Stimulated activated naive CD8-positive, alpha-beta T cell treated with anti-CD3 and anti-CD28 coated beads, Interleukin-15, Interleukin-2, amounts not matched to agents 100 U/mL and 50 U/mL, for 24 hours (primary cell): Measurements from ENCODE around the gene ABHD16A.

Experiments
- ATAC-seq: fragments of 150-1000 bp; cut with Tn5 transposase; one replicate; pipeline ENCODE4 v1.10.0; 2021
- DNase-seq: peaks from one replicate; pipeline ENCODE4 v3.0.0; 2021

Gene ABHD16A

GRCh38 chr6:31730631-31731086 is 27.5 kb upstream of the ABHD16A start:
- no peak for DNase-seq
- ATAC-seq = no peak

DNA sequence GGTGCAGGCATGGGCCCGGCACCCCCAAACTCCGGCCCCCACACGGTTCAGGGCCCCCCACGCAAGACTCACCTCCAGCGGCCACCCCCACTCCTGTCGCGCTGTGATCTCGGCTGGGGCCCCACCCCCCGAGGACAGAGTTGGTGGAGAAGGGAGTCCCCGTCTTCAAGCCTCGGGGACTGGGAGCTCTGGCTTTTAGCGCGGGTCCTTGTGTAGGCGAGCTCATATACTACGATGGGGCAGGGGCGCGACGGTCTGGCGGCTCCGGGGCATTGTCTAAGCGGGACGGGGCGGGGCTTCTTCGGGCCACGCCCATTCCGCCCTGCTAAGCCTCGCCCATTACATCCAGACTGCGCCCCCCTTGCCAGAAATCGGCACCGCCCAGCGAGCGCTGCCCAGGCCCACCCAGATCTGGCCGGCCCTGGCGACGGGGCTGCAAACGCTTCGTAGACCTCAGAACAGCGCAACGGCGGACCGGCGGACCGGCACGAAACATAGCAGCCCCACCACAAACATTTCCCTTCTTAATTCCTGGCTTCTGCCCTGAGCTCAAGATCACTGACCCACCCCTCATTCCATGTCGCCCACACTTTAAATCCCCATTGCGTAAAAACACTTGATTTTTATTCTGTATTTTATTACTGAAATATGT is 27.0 kb upstream of the ABHD16A start:
- ATAC-seq (peak; percentile 60), DNase-seq (peak; percentile 82)

DNA sequence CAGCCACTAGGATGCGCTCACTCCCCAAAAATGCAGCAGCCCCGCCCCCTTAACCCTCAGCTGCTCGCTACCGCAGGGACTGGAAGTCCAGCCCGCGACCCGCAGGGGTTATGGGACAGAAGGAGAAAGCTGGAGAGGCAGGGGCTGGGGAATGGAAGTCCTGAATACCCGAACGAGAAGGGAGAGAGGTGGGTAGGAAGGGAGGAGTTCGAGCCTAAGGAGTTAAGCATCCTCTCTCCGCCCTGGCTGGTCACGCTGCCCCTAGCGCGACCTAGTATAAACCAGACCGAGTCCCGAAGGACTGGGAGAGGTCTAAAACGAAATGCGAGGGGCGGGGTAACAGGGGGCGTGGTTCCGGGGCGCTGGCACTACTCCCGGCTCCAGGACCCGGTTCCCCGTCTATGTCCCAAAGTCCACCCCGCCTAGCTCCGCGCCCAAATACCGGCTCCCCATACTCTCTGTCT is 26.4 kb upstream of the ABHD16A start:
- ATAC-seq = peak; percentile 61

DNA sequence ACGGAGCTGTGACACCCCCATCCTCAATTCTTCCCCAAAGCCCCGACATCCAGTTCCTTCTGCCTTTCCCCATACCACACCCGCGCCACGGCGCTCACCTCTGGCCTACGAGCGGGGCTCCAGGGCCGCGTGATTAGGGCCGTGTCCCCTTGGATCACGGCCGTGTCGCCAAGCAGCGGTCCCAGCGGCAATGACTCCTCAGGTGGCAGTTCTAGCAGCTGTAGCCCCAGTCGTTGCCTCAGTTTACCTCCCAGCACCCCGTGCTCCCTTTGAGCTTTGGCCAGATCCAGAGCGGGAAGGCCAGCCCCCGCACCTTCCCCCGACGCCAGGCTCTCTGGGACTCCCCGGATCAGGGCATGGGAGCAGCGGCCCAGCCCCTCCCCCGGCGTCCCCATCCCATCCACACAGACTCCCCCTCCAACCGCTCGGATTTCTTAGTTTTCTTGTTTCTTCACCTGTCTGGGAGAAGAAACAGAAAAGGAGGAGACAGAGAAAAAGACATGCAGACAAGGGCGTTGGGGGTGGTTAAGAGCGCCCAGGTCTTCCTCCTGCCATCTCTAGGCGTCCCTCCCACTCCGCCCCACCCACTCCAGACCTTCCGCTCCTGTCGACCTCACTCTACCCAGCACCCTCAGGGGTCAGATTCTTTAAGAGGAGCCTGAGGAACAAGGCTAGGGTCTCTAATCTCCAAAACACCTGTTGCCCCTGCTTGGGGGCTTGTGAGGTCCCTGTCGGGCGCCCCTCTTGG is 25.8 kb upstream of the ABHD16A start, which contains the start of gene DDAH2:
DDAH2 (minus strand) TSS at position 533 of the 748 bp plus-strand sequence; CDS start at position 395, 138 bp downstream.
- ATAC-seq = no peak

More for the DNA sequence above, 26.4 kb upstream of the ABHD16A start:
- peak; percentile 85 for DNase-seq

DNA sequence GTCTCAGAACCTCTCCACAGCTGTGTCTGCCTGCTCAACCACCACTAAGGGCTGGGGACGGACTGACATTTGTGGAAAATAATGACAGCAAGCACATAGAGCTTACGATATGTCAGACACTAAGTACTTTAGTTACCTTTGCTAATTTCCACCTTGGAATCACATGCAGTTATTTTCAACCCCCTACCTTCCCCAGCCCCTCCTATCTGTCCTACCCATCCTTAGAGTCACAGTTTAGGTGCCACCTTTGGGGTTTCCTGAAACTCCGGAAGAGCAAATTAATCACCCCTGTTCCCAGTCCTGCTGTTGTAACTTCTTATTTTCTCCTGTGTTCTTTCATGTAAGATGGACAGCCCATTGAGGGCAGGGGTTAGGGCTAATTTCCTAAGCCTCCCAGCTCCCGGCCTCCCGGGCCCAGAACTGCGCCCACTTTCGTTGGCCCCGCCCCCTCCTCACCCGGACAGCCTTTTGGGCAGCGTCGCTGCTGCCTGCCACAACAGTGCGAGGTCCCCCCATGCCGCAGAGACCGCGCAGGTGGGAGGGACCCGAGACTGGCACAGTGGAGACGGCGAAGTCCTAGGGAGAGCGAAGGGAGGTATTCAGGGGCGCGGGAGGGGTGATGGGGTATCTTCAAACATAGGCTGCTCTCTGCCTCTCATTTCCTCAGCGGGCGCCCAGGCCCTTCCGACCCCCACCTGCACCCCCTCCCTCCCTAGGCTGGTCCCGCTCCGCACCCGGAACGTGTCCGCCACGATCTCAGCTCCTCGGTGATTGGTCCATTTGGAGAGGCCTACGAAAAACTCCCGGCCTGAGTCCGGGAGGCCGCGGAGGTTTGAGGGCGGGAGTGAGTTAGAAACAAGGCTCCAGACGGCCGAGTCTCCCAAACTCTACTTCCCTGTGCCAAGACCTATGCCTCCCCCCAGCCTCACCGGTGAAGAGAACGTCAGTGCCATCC is 24.9 kb upstream of the ABHD16A start:
- DNase-seq (no peak), ATAC-seq (no peak)

More for the DNA sequence above, 25.8 kb upstream of the ABHD16A start, which contains the start of gene DDAH2:
- DNase-seq = no peak

DNA sequence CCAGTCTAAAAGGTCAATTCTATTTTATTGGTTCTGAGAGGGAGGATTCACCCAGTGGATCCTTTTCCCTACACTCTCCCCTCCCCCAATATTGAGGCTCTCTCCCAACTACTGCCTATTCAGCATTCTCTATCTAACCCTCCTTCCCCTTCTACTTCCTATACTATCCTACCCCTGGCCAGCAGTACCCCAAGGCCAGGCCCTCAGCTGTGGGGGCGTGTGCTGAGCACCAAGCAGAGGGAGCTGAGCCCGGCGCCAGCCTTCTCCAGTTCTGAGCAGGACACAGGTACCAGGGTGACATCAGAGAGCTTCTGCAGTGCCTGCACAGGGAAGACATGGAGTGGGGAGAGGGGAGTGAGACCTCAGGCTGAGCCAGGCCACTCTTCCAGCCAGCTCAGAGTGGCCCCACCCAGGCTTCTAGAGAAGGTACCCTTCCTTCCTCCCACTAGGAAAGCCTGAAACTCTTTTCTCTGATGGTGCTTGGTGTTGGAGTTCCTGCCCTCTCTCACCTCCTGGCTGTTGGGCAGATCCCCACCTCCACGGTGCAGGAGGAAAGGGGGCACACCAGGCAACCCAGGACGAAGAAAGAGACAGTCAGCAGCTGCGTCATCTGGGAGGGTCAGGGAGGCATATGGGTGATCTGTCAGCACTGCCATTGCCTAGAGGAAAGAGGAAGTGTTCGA is 24.1 kb upstream of the ABHD16A start:
- ATAC-seq (peak; percentile 51), DNase-seq (peak; percentile 45)

GRCh38 chr6:31725502-31726350 is 22.6 kb upstream of the ABHD16A start:
- ATAC-seq (no peak), DNase-seq (no peak)

- ATAC-seq = no peak
- no peak for DNase-seq
These were observed 21.0 kb upstream of the ABHD16A start for GRCh38 chr6:31723980-31724691.

DNA sequence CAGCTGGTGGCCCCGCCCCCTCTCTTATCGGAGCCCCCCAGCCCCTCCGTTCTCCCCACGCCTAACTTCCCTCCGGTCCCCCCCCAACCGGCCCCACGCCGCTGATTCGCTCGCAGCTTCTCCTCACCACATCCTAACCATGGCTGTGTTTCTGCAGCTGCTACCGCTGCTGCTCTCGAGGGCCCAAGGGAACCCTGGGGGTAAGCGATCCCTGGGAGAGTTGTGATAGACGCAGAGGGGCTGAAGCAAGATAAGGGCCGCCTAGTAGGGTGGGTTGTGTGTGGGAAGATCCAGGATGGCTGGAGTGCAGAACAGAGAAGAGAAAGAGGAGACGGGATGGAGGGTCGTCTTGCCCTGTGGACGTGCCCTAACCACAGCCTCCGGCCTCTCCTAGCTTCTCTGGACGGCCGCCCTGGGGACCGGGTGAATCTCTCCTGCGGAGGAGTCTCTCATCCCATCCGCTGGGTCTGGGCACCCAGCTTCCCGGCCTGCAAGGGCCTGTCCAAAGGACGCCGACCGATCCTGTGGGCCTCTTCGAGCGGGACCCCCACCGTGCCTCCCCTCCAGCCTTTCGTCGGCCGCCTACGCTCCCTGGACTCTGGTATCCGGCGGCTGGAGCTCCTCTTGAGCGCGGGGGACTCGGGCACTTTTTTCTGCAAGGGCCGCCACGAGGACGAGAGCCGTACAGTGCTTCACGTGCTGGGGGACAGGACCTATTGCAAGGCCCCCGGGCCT is 20.3 kb upstream of the ABHD16A start, which contains the start of gene MPIG6B:
MPIG6B (plus strand) TSS at position 129 of the 735 bp plus-strand sequence; CDS start at position 140, 11 bp downstream.
- ATAC-seq (no peak), DNase-seq (no peak)

DNA sequence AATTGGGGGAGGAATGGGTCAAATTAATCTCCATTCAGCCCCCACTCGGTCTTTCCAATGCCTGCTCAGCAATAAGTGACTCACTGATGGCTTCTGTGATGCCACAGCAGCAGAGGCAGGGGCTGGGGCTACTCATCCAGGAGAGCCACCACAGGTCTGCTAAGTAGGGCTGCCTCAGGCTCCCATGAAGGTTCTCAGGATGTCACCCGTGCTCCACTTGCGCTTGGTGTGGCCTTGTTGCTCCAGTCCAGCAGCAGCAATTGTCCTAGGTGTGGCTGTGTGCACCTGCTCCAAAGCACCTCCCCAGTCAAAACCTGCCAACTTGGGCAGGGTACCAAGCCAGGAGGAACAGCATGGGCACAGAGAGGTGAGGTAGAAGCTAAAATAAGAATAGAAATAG is 19.0 kb upstream of the ABHD16A start:
- ATAC-seq (peak; percentile 37), DNase-seq (no peak)

DNA sequence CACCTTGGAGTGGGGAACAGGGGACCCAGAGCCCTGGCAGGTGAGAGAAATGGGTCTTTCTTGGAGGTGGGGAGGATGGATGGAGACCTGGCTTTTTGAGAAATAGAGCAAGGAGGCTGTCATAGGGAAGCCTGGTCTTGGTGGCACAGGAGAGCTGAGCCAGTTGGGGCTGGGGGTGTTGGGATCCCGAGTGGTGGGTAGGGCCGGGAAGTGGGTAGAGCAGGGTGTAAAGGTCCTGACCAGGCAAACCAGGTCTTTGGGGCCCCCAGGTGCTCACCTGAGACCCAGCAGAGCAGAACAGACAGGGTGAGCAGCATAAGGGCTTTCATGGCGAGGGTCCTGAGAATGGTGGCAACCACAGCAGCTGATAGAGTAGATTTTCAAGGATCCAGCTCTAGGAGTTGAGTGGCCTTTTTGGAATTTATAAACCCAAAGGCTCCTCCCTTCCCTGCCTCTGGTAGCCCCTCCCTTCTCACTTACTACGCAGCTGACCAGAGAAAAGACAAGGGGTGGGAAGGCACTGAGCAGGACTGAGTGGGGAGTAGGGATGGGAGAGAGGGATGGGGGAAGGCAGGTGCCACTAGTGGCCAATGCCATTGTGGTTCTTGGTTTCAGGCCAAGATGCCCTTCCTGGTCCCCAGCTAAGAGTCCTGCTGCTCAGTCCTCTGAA is 18.4 kb upstream of the ABHD16A start, which contains the start of gene LY6G6C:
LY6G6C (minus strand) TSS at position 396 of the 670 bp plus-strand sequence; CDS start at position 329, 67 bp downstream.
- no peak for ATAC-seq
- no peak for DNase-seq

- ATAC-seq = no peak
- DNase-seq = no peak
These were observed 17.2 kb upstream of the ABHD16A start for GRCh38 chr6:31720196-31720770.

- ATAC-seq = no peak
- DNase-seq = no peak
These were observed 15.9 kb upstream of the ABHD16A start for GRCh38 chr6:31719001-31719400.

- DNase-seq (no peak), ATAC-seq (no peak)
These were observed 15.1 kb upstream of the ABHD16A start for GRCh38 chr6:31718265-31718664.

- no peak for ATAC-seq
- DNase-seq = no peak
These were observed 14.5 kb upstream of the ABHD16A start for GRCh38 chr6:31717499-31718222.

- DNase-seq = no peak
- ATAC-seq = no peak
These were observed 12.2 kb upstream of the ABHD16A start, which contains the start of gene LY6G6D for GRCh38 chr6:31715022-31715958. Gene LY6G6D (plus strand): TSS chr6:31715348. CDS start chr6:31715356, 8 bp downstream.
